GM19397 (cell line): ENCODE measurements around the gene ABCC10.
"Not testable (repeated sequence)": the region's sequence is repeated elsewhere in the genome, so short reads cannot be mapped to it uniquely, and the experiment has no call there.

Experiments used
- ATAC-seq: cut with Tn5 transposase; IDR thresholded peaks from one replicate; pipeline ENCODE4 v1.9.1; 2021; ENCODE audit warnings: mild to moderate bottlenecking, moderate library complexity; ENCODE audit not compliant: unreplicated experiment

Gene ABCC10

GRCh38 chr6:43495409-43495941 is 68.1 kb downstream of the ABCC10 start:
- ATAC-seq: no peak

GRCh38 chr6:43496370-43497128 is 69.2 kb downstream of the ABCC10 start:
- ATAC-seq: no peak

GRCh38 chr6:43497129-43497396 is 69.7 kb downstream of the ABCC10 start:
- no peak for ATAC-seq

GRCh38 chr6:43497689-43498088 is 70.3 kb downstream of the ABCC10 start:
- no peak for ATAC-seq

- not testable (repeated sequence) for ATAC-seq
Measured at GRCh38 chr6:43498291-43498690, 71.0 kb downstream of the ABCC10 start.

GRCh38 chr6:43499028-43499815 is 71.9 kb downstream of the ABCC10 start:
- ATAC-seq: no peak
